OCI-LY1 (cell line): ENCODE results near the gene CBX8.

Source experiments
- H2AFZ ChIP-seq: fragments of 200-600 bp; sonication (generic), shearing (Covaris generic); 2 replicates; pipeline ENCODE4 v1.6.0; 2014; ENCODE audit warnings: antibody characterized with exemption, mild to moderate bottlenecking, low read length
- H3F3A ChIP-seq: fragments of 200-600 bp; sonication (generic), shearing (Covaris generic); 2 replicates; pipeline ENCODE4 v1.6.0; 2014; ENCODE audit warnings: mild to moderate bottlenecking, antibody characterized with exemption, low read length, moderate library complexity; ENCODE audit not compliant: insufficient read depth
- H3K27ac ChIP-seq: fragments of 200-600 bp; sonication (generic); 2 replicates; pipeline ENCODE4 v1.5.1; 2014; ENCODE audit warnings: low read length, mixed run types, mild to moderate bottlenecking, low read depth; ENCODE audit not compliant: poor library complexity, severe bottlenecking
- H3K27me3 ChIP-seq: fragments of 200-600 bp; sonication (generic); 2 replicates; pipeline ENCODE4 v1.6.0; 2014; ENCODE audit warnings: antibody characterized with exemption, mild to moderate bottlenecking, low read length, moderate library complexity; ENCODE audit not compliant: insufficient read depth
- H3K36me3 ChIP-seq: fragments of 200-600 bp; sonication (generic); 2 replicates; pipeline ENCODE4 v1.6.1; 2014; ENCODE audit warnings: mild to moderate bottlenecking, antibody characterized with exemption, low read length, moderate library complexity, mixed read lengths; ENCODE audit not compliant: insufficient read depth
- H3K4me1 ChIP-seq: fragments of 200-600 bp; sonication (generic); 2 replicates; pipeline ENCODE4 v1.5.1; 2014; ENCODE audit warnings: mild to moderate bottlenecking, low read length, moderate library complexity; ENCODE audit not compliant: insufficient read depth, severe bottlenecking
- H3K4me2 ChIP-seq: fragments of 200-600 bp; sonication (generic), shearing (Covaris generic); 2 replicates; pipeline ENCODE4 v1.6.1; 2014; ENCODE audit warnings: low read length
- H3K4me3 ChIP-seq: fragments of 200-600 bp; sonication (generic); 2 replicates; pipeline ENCODE4 v1.5.1; 2014; ENCODE audit warnings: low read length, low read depth, mild to moderate bottlenecking, mixed read lengths; ENCODE audit not compliant: poor library complexity, severe bottlenecking
- H3K79me2 ChIP-seq: fragments of 200-600 bp; shearing (Covaris generic); 2 replicates; pipeline ENCODE4 v1.6.1; 2016; ENCODE audit warnings: mixed run types, low read length, mixed read lengths; ENCODE audit not compliant: insufficient read depth
- H3K9ac ChIP-seq: fragments of 200-600 bp; sonication (generic), shearing (Covaris generic); 2 replicates; pipeline ENCODE4 v1.6.1; 2014; ENCODE audit warnings: mild to moderate bottlenecking, low read length, mixed read lengths
- H3K9me2 ChIP-seq: fragments of 200-600 bp; sonication (generic), shearing (Covaris generic); 2 replicates; pipeline ENCODE4 v1.6.1; 2014; ENCODE audit warnings: low read depth, mild to moderate bottlenecking, low read length, mixed read lengths
- H3K9me3 ChIP-seq: fragments of 200-600 bp; shearing (Covaris generic); 2 replicates; pipeline ENCODE4 v1.6.1; 2014; ENCODE audit warnings: low read length, mixed read lengths
- H4K20me1 ChIP-seq: fragments of 200-600 bp; sonication (generic), shearing (Covaris generic); 2 replicates; pipeline ENCODE4 v1.6.0; 2016; ENCODE audit warnings: mild to moderate bottlenecking, low read length; ENCODE audit not compliant: insufficient read depth
- EZH2 ChIP-seq: fragments of 200-600 bp; sonication (generic), shearing (Covaris generic); IDR thresholded peaks from 2 replicates; pipeline ENCODE4 v1.8.0; 2017; ENCODE audit warnings: borderline replicate concordance, mixed run types, mild to moderate bottlenecking, antibody characterized with exemption, low read length, moderate library complexity, mixed read lengths
- TF ChIP-seq, protein P1 (sequence below): fragments of 200-600 bp; sonication (generic), shearing (Covaris generic); IDR thresholded peaks from 2 replicates; pipeline ENCODE4 v1.5.1; 2017; ENCODE audit warnings: mild to moderate bottlenecking, antibody characterized with exemption, low read length, moderate library complexity, mixed read lengths

Gene CBX8

DNA sequence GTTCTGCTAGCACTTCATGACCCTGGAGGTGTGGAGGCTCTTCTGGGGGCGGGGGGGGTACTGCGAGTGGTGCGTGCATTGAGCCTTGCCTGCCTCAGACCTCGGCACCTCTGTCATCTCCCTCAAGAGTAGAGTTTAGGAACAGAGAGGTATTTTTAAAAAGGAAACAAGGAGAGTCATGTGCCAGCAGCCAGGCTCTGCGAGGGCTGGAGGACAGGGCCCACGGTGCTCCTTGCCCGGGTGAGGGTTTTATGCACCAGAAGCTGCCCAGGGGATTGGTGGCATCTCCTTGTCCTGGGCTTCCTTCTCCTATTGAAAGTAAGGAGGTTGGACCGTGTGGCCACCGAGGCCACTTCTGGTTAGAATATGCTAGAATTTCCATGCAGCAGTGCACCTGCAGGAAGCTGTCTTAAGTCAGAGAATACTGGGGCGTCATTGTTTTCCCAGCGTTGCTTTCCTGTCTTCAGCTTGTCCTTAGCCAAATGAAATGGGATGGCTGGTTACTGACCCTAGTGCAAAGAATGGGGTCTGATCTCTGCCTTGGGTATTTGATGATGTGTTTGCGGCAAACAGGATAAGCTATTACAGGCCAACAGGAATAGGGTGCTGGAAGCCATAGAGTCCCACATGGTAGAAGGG is 15.7 kb downstream of the CBX8 start:
- H3K9me2 ChIP-seq, result no peaks in the 10 kb centered on the region
- peaks cover 20% of the 10 kb centered on the region for H3K4me1 ChIP-seq
- H4K20me1 ChIP-seq, result no peaks in the 10 kb centered on the region
- H3K27ac ChIP-seq, result no peak overlapping the region
- no peak for TF ChIP-seq EZH2
- TF ChIP-seq, protein P1, sequence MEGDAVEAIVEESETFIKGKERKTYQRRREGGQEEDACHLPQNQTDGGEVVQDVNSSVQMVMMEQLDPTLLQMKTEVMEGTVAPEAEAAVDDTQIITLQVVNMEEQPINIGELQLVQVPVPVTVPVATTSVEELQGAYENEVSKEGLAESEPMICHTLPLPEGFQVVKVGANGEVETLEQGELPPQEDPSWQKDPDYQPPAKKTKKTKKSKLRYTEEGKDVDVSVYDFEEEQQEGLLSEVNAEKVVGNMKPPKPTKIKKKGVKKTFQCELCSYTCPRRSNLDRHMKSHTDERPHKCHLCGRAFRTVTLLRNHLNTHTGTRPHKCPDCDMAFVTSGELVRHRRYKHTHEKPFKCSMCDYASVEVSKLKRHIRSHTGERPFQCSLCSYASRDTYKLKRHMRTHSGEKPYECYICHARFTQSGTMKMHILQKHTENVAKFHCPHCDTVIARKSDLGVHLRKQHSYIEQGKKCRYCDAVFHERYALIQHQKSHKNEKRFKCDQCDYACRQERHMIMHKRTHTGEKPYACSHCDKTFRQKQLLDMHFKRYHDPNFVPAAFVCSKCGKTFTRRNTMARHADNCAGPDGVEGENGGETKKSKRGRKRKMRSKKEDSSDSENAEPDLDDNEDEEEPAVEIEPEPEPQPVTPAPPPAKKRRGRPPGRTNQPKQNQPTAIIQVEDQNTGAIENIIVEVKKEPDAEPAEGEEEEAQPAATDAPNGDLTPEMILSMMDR, result no peak
- H3K9ac ChIP-seq, result no peak overlapping the region
- no peaks in the 10 kb centered on the region for H3K9me3 ChIP-seq
- H3F3A ChIP-seq, result peaks cover 5% of the 10 kb centered on the region; the same call in 1 of the 2 replicates
- H3K4me2 ChIP-seq, result no peak overlapping the region
- no peaks in the 10 kb centered on the region for H3K79me2 ChIP-seq
- H3K36me3 ChIP-seq, result peaks cover 31% of the 10 kb centered on the region
- H3K4me3 ChIP-seq, result no peak overlapping the region
- no peaks in the 10 kb centered on the region for H3K27me3 ChIP-seq
- H2AFZ ChIP-seq, result no peak overlapping the region

GRCh38 chr17:79779661-79780365 is 17.1 kb downstream of the CBX8 start:
- H3K27ac ChIP-seq, result no peak overlapping the region
- peaks cover 20% of the 10 kb centered on the region for H3K4me1 ChIP-seq
- peak overlapping the region; percentile 87 for H3K4me2 ChIP-seq
- H3K79me2 ChIP-seq, result no peaks in the 10 kb centered on the region
- no peaks in the 10 kb centered on the region for H4K20me1 ChIP-seq
- no peaks in the 10 kb centered on the region for H3K9me3 ChIP-seq
- H3K27me3 ChIP-seq, result no peaks in the 10 kb centered on the region
- H3K4me3 ChIP-seq, result peak overlapping the region; percentile 81
- peaks cover 25% of the 10 kb centered on the region for H3K36me3 ChIP-seq
- no peak overlapping the region for H2AFZ ChIP-seq
- H3K9me2 ChIP-seq, result no peaks in the 10 kb centered on the region
- H3F3A ChIP-seq, result peaks cover 5% of the 10 kb centered on the region; the same call in 1 of the 2 replicates
- no peak for TF ChIP-seq EZH2
- TF ChIP-seq, protein P1, result no peak
- H3K9ac ChIP-seq, result peak overlapping the region; percentile 95; the same call in 1 of the 2 replicates

- peaks cover 18% of the 10 kb centered on the region for H3K36me3 ChIP-seq
- peak overlapping the region; percentile 81 for H3K4me3 ChIP-seq
- TF ChIP-seq EZH2, result no peak
- TF ChIP-seq, protein P1, result no peak
- H3K27ac ChIP-seq, result peak overlapping the region; percentile 1
- peak overlapping the region; percentile 95 for H3K9ac ChIP-seq
- peaks cover 5% of the 10 kb centered on the region; the same call in 1 of the 2 replicates for H3F3A ChIP-seq
- no peaks in the 10 kb centered on the region for H3K79me2 ChIP-seq
- no peaks in the 10 kb centered on the region for H3K27me3 ChIP-seq
- peak overlapping the region; percentile 87 for H3K4me2 ChIP-seq
- no peak overlapping the region for H2AFZ ChIP-seq
- peaks cover 20% of the 10 kb centered on the region for H3K4me1 ChIP-seq
- H4K20me1 ChIP-seq, result no peaks in the 10 kb centered on the region
- H3K9me2 ChIP-seq, result no peaks in the 10 kb centered on the region
- no peaks in the 10 kb centered on the region for H3K9me3 ChIP-seq
These were observed 17.8 kb downstream of the CBX8 start for GRCh38 chr17:79779084-79779529.
